HepG2 (cell line): ENCODE results near the gene ZBTB46. TPM values are rescaled to one million over a fixed set of nuclear protein-coding genes. Genes with fewer than 3 reads are reported as not detected.

ENCODE experiments used
- AKNA ChIP-seq: sonication (generic); formaldehyde crosslinking; IDR thresholded peaks from 2 replicates; pipeline ENCODE4 v1.4.0; 2020; ENCODE audit warnings: missing genetic modification reagents, borderline replicate concordance
- ARHGAP35 ChIP-seq: sonication (generic); formaldehyde crosslinking; IDR thresholded peaks from 2 replicates; pipeline ENCODE4 v1.9.0; 2022; ENCODE audit warnings: mild to moderate bottlenecking, inconsistent platforms, moderate library complexity, missing genetic modification reagents, borderline replicate concordance
- FOXA3 ChIP-seq: IDR thresholded peaks from 2 replicates; pipeline ENCODE4 v1.6.1; 2016; ENCODE audit warnings: missing genetic modification reagents, missing compliant biosample characterization
- REST ChIP-seq, 2 experiments: IDR thresholded peaks; 2 replicates each; pipeline ENCODE4 v1.6.1; 2011 to 2012; ENCODE audit warnings: low read length in 2 of 2, borderline replicate concordance in 1 of 2, low read depth in 1 of 2, mild to moderate bottlenecking in 1 of 2, moderate library complexity in 1 of 2
- RFX3 ChIP-seq: IDR thresholded peaks from 2 replicates; pipeline ENCODE4 v1.6.1; 2016; ENCODE audit warnings: missing biosample characterization, missing genetic modification reagents
- SSRP1 ChIP-seq: IDR thresholded peaks from 2 replicates; pipeline ENCODE4 v1.6.1; 2016; ENCODE audit warnings: control low read depth
- YY1 ChIP-seq: IDR thresholded peaks from 2 replicates; pipeline ENCODE4 v1.6.1; 2011; ENCODE audit warnings: low read length, low read depth, moderate library complexity, mild to moderate bottlenecking; ENCODE audit not compliant: insufficient read depth, insufficient replicate concordance
- ZBTB33 ChIP-seq: sonication (generic); formaldehyde crosslinking; IDR thresholded peaks from 2 replicates; pipeline ENCODE4 v1.4.0; 2020; ENCODE audit warnings: missing genetic modification reagents
- ZBTB38 ChIP-seq: sonication (generic); formaldehyde crosslinking; IDR thresholded peaks from 2 replicates; pipeline ENCODE4 v1.5.1; 2020; ENCODE audit warnings: mild to moderate bottlenecking, missing genetic modification reagents
- ZBTB4 ChIP-seq: sonication (generic); formaldehyde crosslinking; IDR thresholded peaks from 2 replicates; pipeline ENCODE4 v1.4.0; 2020; ENCODE audit warnings: missing genetic modification reagents, mild to moderate bottlenecking, borderline replicate concordance
- ZNF619 ChIP-seq: sonication (generic); formaldehyde crosslinking; IDR thresholded peaks from 2 replicates; pipeline ENCODE4 v1.4.0; 2020; ENCODE audit warnings: mild to moderate bottlenecking, missing genetic modification reagents
- ZNF652 ChIP-seq: IDR thresholded peaks from 2 replicates; pipeline ENCODE4 v1.6.1; 2016; ENCODE audit warnings: low read depth, borderline replicate concordance
- polyA plus RNA-seq, 8 experiments: library from polyadenylated mRNA; depleted of rRNA in 3 of 8; stranded (reverse) in 7 of 8; unstranded in 1 of 8; fragments of >200 nt; fragmentation: Illumina TruSeq in 4 of 8; extraction: Trizol in 4 of 8; gene quantifications; 2 replicates each; pipeline versions ENCODE4 v1.2.1 to v1.2.3, GENCODE V29; 2011 to 2016; ENCODE audit warnings: low read depth in 4 of 8, missing spikeins in 1 of 8, mixed read lengths in 1 of 8; ENCODE audit not compliant: insufficient read depth in 1 of 8
- total RNA-seq, 5 experiments: library from RNA; depleted of rRNA; stranded (reverse); fragments of >200 nt; fragmentation: Illumina TruSeq; extraction: Trizol; gene quantifications; 2 replicates each; pipeline ENCODE4 v1.2.3, GENCODE V29; 2016; ENCODE audit warnings: low read depth in 1 of 5

The ZBTB46 gene
- total and polyA plus RNA-seq, 2 of the 13 experiments (the other 11 are each of a cell fraction or from before 2014, with no cell fraction given), result 1.6 to 13.5 TPM

GRCh38 chr20:63743210-63743970 lies 87.7 kb downstream of the ZBTB46 start (continued):
- peak; percentile 54; the same call in 1 of the 2 replicates for TF ChIP-seq ZBTB33
- peak; percentile 10 for TF ChIP-seq YY1
- TF ChIP-seq ZBTB38 (CRISPR knock-in tag), result peak; percentile 65; the same call in 1 of the 2 replicates
- TF ChIP-seq AKNA (CRISPR knock-in tag), result no peak
- TF ChIP-seq RFX3 (CRISPR knock-in tag), result no peak
- TF ChIP-seq ZNF652 (CRISPR knock-in tag), result no peak
- TF ChIP-seq REST (IDR thresholded peaks at IDR 0.05; ENCODE audit: borderline replicate concordance in 1 of 2, low read depth in 1 of 2, low read length in 2 of 2), result no peak
- 0 out of 2 replicates have a peak, but pooled peaks have one; percentile 48 for TF ChIP-seq ARHGAP35 (CRISPR knock-in tag)
- 0 out of 2 replicates have a peak, but pooled peaks have one; percentile 34 for TF ChIP-seq ZNF619
- TF ChIP-seq SSRP1 (CRISPR knock-in tag), result 0 out of 2 replicates have a peak, but pooled peaks have one; percentile 39
- TF ChIP-seq ZBTB4 (CRISPR knock-in tag), result peak; percentile 23; the same call in 1 of the 2 replicates
- TF ChIP-seq FOXA3, result no peak
